GM18505 (cell line): Measurements from ENCODE around the gene GPER1.
"Not testable (repeated sequence)": the region's sequence is repeated elsewhere in the genome, so short reads cannot be mapped to it uniquely, and the experiment has no call there.

Source experiments
- ATAC-seq: cut with Tn5 transposase; IDR thresholded peaks from one replicate; pipeline ENCODE4 v1.9.1; 2021; ENCODE audit not compliant: unreplicated experiment
- POLR2A ChIP-seq: IDR thresholded peaks from 4 replicates; pipeline ENCODE4 v1.6.1; 2011; ENCODE audit warnings: borderline replicate concordance; ENCODE audit not compliant: insufficient read depth, insufficient read length; ENCODE audit errors: extremely low read depth

GPER1 gene

GRCh38 chr7:1140476-1141104, 52.7 kb downstream of the GPER1 start:
- no peak for TF ChIP-seq POLR2A
- ATAC-seq, result no peak

GRCh38 chr7:1141651-1142050, 53.7 kb downstream of the GPER1 start:
- TF ChIP-seq POLR2A, result no peak
- no peak for ATAC-seq

GRCh38 chr7:1142051-1142635, 54.2 kb downstream of the GPER1 start:
- ATAC-seq, result no peak
- TF ChIP-seq POLR2A, result no peak

GRCh38 chr7:1143031-1143430, 55.1 kb downstream of the GPER1 start:
- ATAC-seq, result not testable (repeated sequence)
